ENCODE measurements around the gene KLLN. TPM values are rescaled to one million over a fixed set of nuclear protein-coding genes. Genes with fewer than 3 reads are reported as not detected.

KLLN gene
- total and polyA plus RNA-seq, 2 of the 13 experiments (the other 11 are each of a cell fraction or from before 2014, with no cell fraction given), result 0.08 to 0.44 TPM

GRCh38 chr10:87863053-87863943 is at the start of gene KLLN, which contains the start of gene PTEN (continued):
- TF ChIP-seq HBP1 (CRISPR knock-in tag; IDR thresholded peaks at IDR 0.05; ENCODE audit: low read depth) (peak; percentile 30; the same call in 1 of the 2 replicates), BCL6 (CRISPR knock-in tag; IDR thresholded peaks at IDR 0.05) (no peak), SUZ12 (IDR thresholded peaks at IDR 0.05; ENCODE audit: low read depth, low read length) (no peak), NR3C1 (CRISPR knock-in tag; IDR thresholded peaks at IDR 0.05) (no peak), POLR2AphosphoS2 (IDR thresholded peaks at IDR 0.05; ENCODE audit: low read depth, low read length) (no peak), ZBTB49 (CRISPR knock-in tag; IDR thresholded peaks at IDR 0.05; ENCODE audit: borderline replicate concordance) (no peak), GPN1 (CRISPR knock-in tag; IDR thresholded peaks at IDR 0.05; ENCODE audit: borderline replicate concordance) (no peak), ZNF235 (CRISPR knock-in tag; IDR thresholded peaks at IDR 0.05; ENCODE audit: borderline replicate concordance) (no peak), ZFP36 (IDR thresholded peaks at IDR 0.05; ENCODE audit: borderline replicate concordance, low read depth, low read length, partially characterized antibody) (no peak), ZNF263 (CRISPR knock-in tag; IDR thresholded peaks at IDR 0.05) (peak; percentile 54; the same call in 1 of the 2 replicates), PHB2 (IDR thresholded peaks at IDR 0.05; ENCODE audit: partially characterized antibody) (no peak), ZNF543 (CRISPR knock-in tag; IDR thresholded peaks at IDR 0.05) (peak; percentile 78; the same call in 1 of the 2 replicates), CREM (IDR thresholded peaks at IDR 0.05) (no peak), CREM (CRISPR knock-in tag; IDR thresholded peaks at IDR 0.05) (no peak), NONO (IDR thresholded peaks at IDR 0.05) (no peak), NONO (CRISPR knock-in tag; conservative IDR thresholded peaks at IDR 0.05) (peak; percentile 96), ZNF260 (CRISPR knock-in tag; IDR thresholded peaks at IDR 0.05; ENCODE audit: borderline replicate concordance, low read depth) (no peak), ZNF530 (CRISPR knock-in tag; IDR thresholded peaks at IDR 0.05; ENCODE audit: low read depth) (no peak), ZNF883 (CRISPR knock-in tag; IDR thresholded peaks at IDR 0.05; ENCODE audit: not compliant biosample characterization) (no peak), YEATS4 (CRISPR knock-in tag; IDR thresholded peaks at IDR 0.05; ENCODE audit: borderline replicate concordance) (peak; percentile 98), ZNF335 (CRISPR knock-in tag; IDR thresholded peaks at IDR 0.05) (no peak), SNAPC4 (CRISPR knock-in tag; IDR thresholded peaks at IDR 0.05) (no peak)

All from HepG2 (cell line).